Measurements from ENCODE around the gene C1orf105. TPM values are rescaled to one million over a fixed set of nuclear protein-coding genes. Genes with fewer than 3 reads are reported as not detected.
A peak's percentile ranks its signal among the peaks of the same experiment; 100 is the strongest.

The C1orf105 gene
- total and polyA plus RNA-seq, 10 of the 15 experiments (the other 5 are each of a cell fraction or from before 2014, with no cell fraction given): not detected

- no peak overlapping the region for H3K4me2 ChIP-seq (ENCODE audit: control insufficient read depth, insufficient read depth)
- no peaks in the 10 kb centered on the region for H4K20me1 ChIP-seq (ENCODE audit: control insufficient read depth, insufficient read depth)
- no peak overlapping the region for H3K27ac ChIP-seq (ENCODE audit: control insufficient read depth, insufficient read depth)
- CTCF ChIA-PET: interaction anchor here (0.7 to 5.9 kb wide), 12 partner anchors 10 to 447 kb away, joined by 3 to 48 read pairs (median 4); partner anchors contain the start of gene SUCO
- FAIRE-seq (peak; percentile 80), ATAC-seq (peak; percentile 96), DNase-seq (ENCODE audit: low read depth, low spot score) (no peak)
- RAD21 ChIA-PET (ENCODE audit: unreplicated experiment): interaction anchor here (1.1 to 1.9 kb wide), 3 partner anchors 62 to 447 kb away, joined by 3 to 11 read pairs (median 4); no protein-coding TSS in a partner anchor
- WGBS (ENCODE audit: insufficient coverage, insufficient replicate concordance, low lambda C conversion rate, missing lambda C conversion rate): 41% methylated on average over 18 of the region's 18 CpGs
- H3K36me3 ChIP-seq (ENCODE audit: control insufficient read depth in 2 of 2, insufficient read depth in 2 of 2, low read length in 1 of 2): no peaks in the 10 kb centered on the region
- intact Hi-C loops (cut with micrococcal nuclease; ENCODE audit: unreplicated experiment) (loop anchor here (1.0 to 10.0 kb wide), 2 partner anchors 135 to 269 kb away; no protein-coding TSS in a partner anchor), in situ Hi-C loops (cut with MboI) (loop anchor here (5.0 to 25.0 kb wide), 2 partner anchors 267 to 663 kb away; partner anchors contain the start of gene METTL13)
- SMC1A ChIA-PET (ENCODE audit: uncharacterized antibody, unreplicated experiment): interaction anchor here (0.7 to 2.1 kb wide), 7 partner anchors 33 to 448 kb away, joined by 3 to 19 read pairs (median 3); no protein-coding TSS in a partner anchor
- H3K79me2 ChIP-seq (ENCODE audit: control insufficient read depth, insufficient read depth, low read length): no peaks in the 10 kb centered on the region
- BruUV-seq (replicated peaks): no TSS peak
- no peaks in the 10 kb centered on the region; a peak in 1 of 4 replicates for H3K27me3 ChIP-seq (replicated peaks in 1 of 2; ENCODE audit: control insufficient read depth in 2 of 2, insufficient read depth in 2 of 2, low read length in 1 of 2)
- H3K4me3 ChIP-seq: no peak overlapping the region
- peak overlapping the region; percentile 11 for H2AFZ ChIP-seq (ENCODE audit: control insufficient read depth, low read depth, low read length)
- no peak overlapping the region for H3K9ac ChIP-seq (ENCODE audit: control insufficient read depth, insufficient read depth, low read length)
- H3K4me1 ChIP-seq (ENCODE audit: control insufficient read depth, insufficient read depth, low read length): no peaks in the 10 kb centered on the region
- POLR2A ChIA-PET: no interaction called here
- no peaks in the 10 kb centered on the region for H3K9me3 ChIP-seq (replicated peaks; ENCODE audit: control insufficient read depth, insufficient read depth, low read length)
- TF ChIP-seq CBFB (IDR thresholded peaks at IDR 0.05; ENCODE audit: low read depth) (peak; percentile 65; the same call in 1 of the 2 replicates), TCF3 (IDR thresholded peaks at IDR 0.05; ENCODE audit: borderline replicate concordance, insufficient read depth, low read depth, low read length) (0 out of 2 replicates have a peak, but pooled peaks have one; percentile 30), CTCF (IDR thresholded peaks at IDR 0.05 in 2 of 3, conservative IDR thresholded peaks at IDR 0.05 in 1 of 3; ENCODE audit: control insufficient read depth in 2 of 3, extremely low read depth in 1 of 3, insufficient read depth in 1 of 3, low read depth in 3 of 3, low read length in 3 of 3) (peak; percentile 83 to 88 (median 84)), NFIC (IDR thresholded peaks at IDR 0.05; ENCODE audit: low read depth, low read length) (no peak), ZBTB40 (IDR thresholded peaks at IDR 0.05; ENCODE audit: borderline replicate concordance) (no peak), SMC3 (IDR thresholded peaks at IDR 0.05; ENCODE audit: borderline replicate concordance, low read length) (peak; percentile 80), YY1 (IDR thresholded peaks at IDR 0.05; ENCODE audit: low read depth, low read length) (peak; percentile 66; the same call in 1 of the 2 replicates), POLR2AphosphoS2 (IDR thresholded peaks at IDR 0.05; ENCODE audit: low read depth, low read length) (no peak), ZBTB33 (IDR thresholded peaks at IDR 0.05) (peak; percentile 97), TCF12 (IDR thresholded peaks at IDR 0.05; ENCODE audit: low read depth, low read length) (0 out of 2 replicates have a peak, but pooled peaks have one; percentile 47), NFYA (IDR thresholded peaks at IDR 0.05; ENCODE audit: borderline replicate concordance, low read depth, low read length) (no peak), KAT2A (conservative IDR thresholded peaks at IDR 0.05; ENCODE audit: control insufficient read depth, low read depth, low read length) (no peak), ZNF384 (IDR thresholded peaks at IDR 0.05; ENCODE audit: borderline replicate concordance, low read depth, low read length) (no peak)
Observed at GRCh38 chr1:172449585-172450523, 29.4 kb downstream of the C1orf105 start.

Data from GM12878 (cell line).